Parathyroid adenoma (tissue), 2 donors: ENCODE results near the gene GRIK1.

Source experiments
- H2AFZ ChIP-seq: fragments of 300-600 bp; sonication (generic); one replicate; pipeline ENCODE4 v1.7.0; 2017; ENCODE audit warnings: antibody characterized with exemption, mild to moderate bottlenecking
- H3K27ac ChIP-seq: fragments of 300-600 bp; sonication (generic); one replicate; pipeline ENCODE4 v1.7.0; 2017
- H3K27me3 ChIP-seq: fragments of 300-600 bp; sonication (generic); one replicate; pipeline ENCODE4 v1.7.0; 2017; ENCODE audit warnings: low read length; ENCODE audit not compliant: control insufficient read depth, insufficient read depth
- H3K36me3 ChIP-seq: fragments of 300-600 bp; sonication (generic); one replicate; pipeline ENCODE4 v1.7.0; 2017; ENCODE audit warnings: low read length; ENCODE audit not compliant: control insufficient read depth, insufficient read depth
- H3K4me1 ChIP-seq: fragments of 300-600 bp; sonication (generic); one replicate; pipeline ENCODE4 v1.7.0; 2017; ENCODE audit warnings: control low read depth
- H3K4me2 ChIP-seq: fragments of 300-600 bp; sonication (generic); one replicate; pipeline ENCODE4 v1.7.0; 2017; ENCODE audit warnings: low read length
- H3K4me3 ChIP-seq: fragments of 300-600 bp; sonication (generic); one replicate; pipeline ENCODE4 v1.7.0; 2017; ENCODE audit warnings: low read depth, low read length
- H3K79me2 ChIP-seq: fragments of 300-600 bp; sonication (generic); one replicate; pipeline ENCODE4 v1.7.0; 2017; ENCODE audit warnings: control low read depth
- H3K9ac ChIP-seq: fragments of 300-600 bp; sonication (generic); one replicate; pipeline ENCODE4 v1.7.0; 2017; ENCODE audit warnings: mild to moderate bottlenecking
- H3K9me3 ChIP-seq: fragments of 300-600 bp; sonication (generic); one replicate; pipeline ENCODE4 v1.7.0; 2017; ENCODE audit warnings: low read length; ENCODE audit not compliant: control insufficient read depth
- TF ChIP-seq, protein P1 (sequence below): fragments of 300-600 bp; sonication (generic); IDR thresholded peaks from one replicate; pipeline ENCODE4 v1.7.0; 2017; ENCODE audit warnings: antibody characterized with exemption, mild to moderate bottlenecking
- donor health status: primary hyperparathyroidism.

The GRIK1 gene

DNA sequence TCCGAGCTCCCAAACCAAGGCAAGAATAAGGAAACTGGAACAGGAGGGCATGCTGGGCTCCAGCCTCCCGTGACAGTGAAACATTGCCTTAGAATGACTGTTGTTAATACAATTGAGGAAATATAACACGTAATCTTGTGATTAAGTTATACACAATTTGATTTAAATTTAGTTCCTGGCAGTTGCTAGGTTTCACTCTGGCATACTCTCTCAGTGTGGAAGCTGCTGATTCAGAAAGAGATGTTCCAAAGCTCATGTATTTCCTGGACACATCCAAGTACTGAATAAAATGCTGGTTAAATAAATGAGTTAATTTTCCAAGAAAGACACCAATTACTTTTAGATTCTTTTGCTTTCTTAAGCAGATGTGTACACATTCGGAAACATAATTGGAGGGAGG lies 176.1 kb downstream of the GRIK1 start:
- no peak overlapping the region for H2AFZ ChIP-seq
- no peaks in the 10 kb centered on the region for H3K79me2 ChIP-seq
- H3K9me3 ChIP-seq = no peaks in the 10 kb centered on the region
- H3K27ac ChIP-seq = no peak overlapping the region
- H3K27me3 ChIP-seq = no peaks in the 10 kb centered on the region
- no peak overlapping the region for H3K4me2 ChIP-seq
- H3K4me3 ChIP-seq = no peak overlapping the region
- TF ChIP-seq, protein P1, sequence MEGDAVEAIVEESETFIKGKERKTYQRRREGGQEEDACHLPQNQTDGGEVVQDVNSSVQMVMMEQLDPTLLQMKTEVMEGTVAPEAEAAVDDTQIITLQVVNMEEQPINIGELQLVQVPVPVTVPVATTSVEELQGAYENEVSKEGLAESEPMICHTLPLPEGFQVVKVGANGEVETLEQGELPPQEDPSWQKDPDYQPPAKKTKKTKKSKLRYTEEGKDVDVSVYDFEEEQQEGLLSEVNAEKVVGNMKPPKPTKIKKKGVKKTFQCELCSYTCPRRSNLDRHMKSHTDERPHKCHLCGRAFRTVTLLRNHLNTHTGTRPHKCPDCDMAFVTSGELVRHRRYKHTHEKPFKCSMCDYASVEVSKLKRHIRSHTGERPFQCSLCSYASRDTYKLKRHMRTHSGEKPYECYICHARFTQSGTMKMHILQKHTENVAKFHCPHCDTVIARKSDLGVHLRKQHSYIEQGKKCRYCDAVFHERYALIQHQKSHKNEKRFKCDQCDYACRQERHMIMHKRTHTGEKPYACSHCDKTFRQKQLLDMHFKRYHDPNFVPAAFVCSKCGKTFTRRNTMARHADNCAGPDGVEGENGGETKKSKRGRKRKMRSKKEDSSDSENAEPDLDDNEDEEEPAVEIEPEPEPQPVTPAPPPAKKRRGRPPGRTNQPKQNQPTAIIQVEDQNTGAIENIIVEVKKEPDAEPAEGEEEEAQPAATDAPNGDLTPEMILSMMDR = no peak
- H3K4me1 ChIP-seq = no peaks in the 10 kb centered on the region
- no peaks in the 10 kb centered on the region for H3K36me3 ChIP-seq
- no peak overlapping the region for H3K9ac ChIP-seq

DNA sequence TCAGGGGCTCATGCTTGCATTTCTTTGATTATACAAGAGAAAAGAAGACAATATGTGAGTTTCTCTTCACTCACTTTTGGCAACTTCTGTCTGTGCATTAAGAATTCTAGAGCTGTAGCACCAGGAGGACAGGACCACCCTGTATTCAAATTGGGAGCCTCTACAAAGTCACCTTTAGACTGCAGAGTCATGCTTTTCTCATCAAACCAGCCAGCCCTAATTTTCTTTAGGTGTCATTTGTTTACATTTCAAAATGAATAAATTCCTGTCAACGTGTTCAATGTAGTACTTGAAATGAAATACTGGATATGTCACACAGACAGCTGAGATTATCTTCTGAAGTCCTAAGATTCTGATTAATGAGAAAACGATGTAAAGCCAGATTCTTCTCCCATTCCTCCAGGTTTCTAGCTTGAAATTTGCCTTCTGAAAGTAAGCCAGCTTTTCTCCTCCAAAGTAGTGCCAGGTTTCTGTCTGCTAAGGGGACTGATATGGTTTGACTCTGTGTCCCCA lies 177.2 kb downstream of the GRIK1 start:
- Histone ChIP-seq H3K4me2 (no peak overlapping the region), H3K27me3 (no peaks in the 10 kb centered on the region), H3K4me3 (no peak overlapping the region), H3K27ac (no peak overlapping the region), H3K79me2 (no peaks in the 10 kb centered on the region), H3K9ac (no peak overlapping the region), H3K36me3 (no peaks in the 10 kb centered on the region), H3K4me1 (no peaks in the 10 kb centered on the region), H3K9me3 (no peaks in the 10 kb centered on the region), H2AFZ (no peak overlapping the region)
- TF ChIP-seq, protein P1 = no peak

DNA sequence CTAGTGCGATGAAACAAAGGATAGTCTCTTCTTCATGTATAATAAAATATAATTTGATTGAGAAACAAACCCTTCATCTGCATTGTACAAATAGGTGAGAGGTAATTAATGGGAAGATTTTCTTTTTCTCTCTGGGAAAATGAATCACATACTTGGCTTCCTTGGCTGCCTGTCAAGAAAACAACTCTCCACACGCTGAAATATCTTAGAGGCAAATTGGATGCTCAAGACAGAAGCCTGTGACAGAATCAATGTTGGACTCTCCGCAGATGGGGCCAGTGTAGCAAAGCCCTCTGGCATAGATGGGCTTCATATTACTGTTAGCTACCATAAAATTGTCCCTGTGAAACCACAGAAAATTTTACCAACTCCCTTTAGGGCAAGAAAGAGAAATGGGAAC lies 186.6 kb downstream of the GRIK1 start:
- Histone ChIP-seq H3K4me2 (no peak overlapping the region), H3K4me1 (no peaks in the 10 kb centered on the region), H3K27ac (no peak overlapping the region), H3K27me3 (no peaks in the 10 kb centered on the region), H3K9me3 (no peaks in the 10 kb centered on the region), H3K36me3 (no peaks in the 10 kb centered on the region), H3K9ac (no peak overlapping the region), H3K4me3 (no peak overlapping the region), H3K79me2 (no peaks in the 10 kb centered on the region), H2AFZ (no peak overlapping the region)
- TF ChIP-seq, protein P1 = no peak

DNA sequence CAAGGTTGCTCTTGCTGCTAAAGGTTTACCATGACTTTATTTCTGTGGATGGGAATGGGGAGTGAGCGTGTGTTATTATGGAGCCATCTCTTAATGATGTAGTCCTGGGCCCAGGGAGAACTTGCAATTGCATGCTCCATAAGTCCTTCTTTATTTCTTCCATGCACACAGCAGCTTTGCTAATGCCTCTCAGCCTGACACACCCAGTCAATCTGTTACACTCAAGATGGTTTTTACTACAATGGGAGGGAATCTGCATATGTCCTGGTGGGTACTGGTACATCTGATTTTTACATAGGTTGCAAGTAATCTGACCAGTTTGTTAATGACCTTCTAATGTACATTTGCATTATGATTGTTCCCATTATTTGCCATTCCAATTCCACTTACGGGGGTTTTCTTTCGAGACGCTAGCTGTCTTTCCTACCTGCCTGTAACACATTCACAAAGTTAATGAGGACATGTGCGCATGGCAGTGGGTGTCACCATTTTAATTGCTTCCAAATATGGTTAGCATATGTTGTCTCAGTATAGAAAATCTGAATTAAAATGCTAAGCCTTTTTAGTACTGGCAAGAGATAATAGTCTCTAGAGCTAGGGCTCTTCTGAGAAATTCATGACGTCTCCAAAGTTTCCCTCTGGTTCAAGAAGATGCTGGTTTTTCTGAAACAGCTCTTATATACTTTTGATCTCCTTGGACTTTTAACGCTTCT lies 188.2 kb downstream of the GRIK1 start:
- H3K27me3 ChIP-seq = no peaks in the 10 kb centered on the region
- TF ChIP-seq, protein P1 = no peak
- H3K9me3 ChIP-seq = no peaks in the 10 kb centered on the region
- no peak overlapping the region for H2AFZ ChIP-seq
- no peak overlapping the region for H3K9ac ChIP-seq
- no peak overlapping the region for H3K4me2 ChIP-seq
- H3K27ac ChIP-seq = no peak overlapping the region
- no peaks in the 10 kb centered on the region for H3K4me1 ChIP-seq
- no peak overlapping the region for H3K4me3 ChIP-seq
- no peaks in the 10 kb centered on the region for H3K79me2 ChIP-seq
- H3K36me3 ChIP-seq = no peaks in the 10 kb centered on the region

DNA sequence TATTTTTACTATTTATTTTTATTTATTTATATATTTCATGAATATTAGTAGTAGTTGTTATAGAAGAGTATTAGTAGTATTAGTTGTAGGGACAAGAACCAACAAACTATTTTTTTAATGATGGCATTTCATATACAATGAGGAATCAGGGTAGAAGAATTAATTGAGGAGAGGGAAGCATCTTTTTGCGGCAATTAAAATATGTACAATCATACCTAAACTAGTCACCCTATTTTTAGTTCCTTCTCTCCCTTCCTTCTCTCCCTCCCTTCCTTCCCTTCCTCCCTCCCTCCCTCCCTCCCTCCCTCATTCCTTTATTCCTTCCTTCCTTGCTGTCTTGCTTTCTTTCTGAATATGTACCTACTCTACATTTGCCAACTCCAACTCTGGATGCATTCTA lies 189.8 kb downstream of the GRIK1 start:
- Histone ChIP-seq H3K9me3 (no peaks in the 10 kb centered on the region), H3K36me3 (no peaks in the 10 kb centered on the region), H2AFZ (no peak overlapping the region), H3K4me1 (no peaks in the 10 kb centered on the region), H3K79me2 (no peaks in the 10 kb centered on the region), H3K4me2 (no peak overlapping the region), H3K9ac (no peak overlapping the region), H3K27ac (no peak overlapping the region), H3K27me3 (no peaks in the 10 kb centered on the region), H3K4me3 (no peak overlapping the region)
- TF ChIP-seq, protein P1 = no peak
